Measurements from ENCODE around the gene UTF1. TPM values are rescaled to one million over a fixed set of nuclear protein-coding genes. Genes with fewer than 3 reads are reported as not detected.

Gene UTF1
- polyA plus RNA-seq (2012; ENCODE audit: missing spikeins), result not detected

GRCh38 chr10:133230044-133230361 is at the start of gene UTF1:
Gene UTF1 (plus strand): TSS chr10:133230217. CDS start chr10:133230289, 72 bp downstream.
- TF ChIP-seq POLR2A (IDR thresholded peaks at IDR 0.05; ENCODE audit: low read depth, low read length) (no peak), POLR2AphosphoS5 (IDR thresholded peaks at IDR 0.05; ENCODE audit: low read depth, low read length) (no peak), TAF1 (IDR thresholded peaks at IDR 0.05; ENCODE audit: borderline replicate concordance, low read depth, low read length) (no peak)
- no peak for DNase-seq (ENCODE audit: insufficient read length)
- FAIRE-seq, result no peak

- DNase-seq (ENCODE audit: insufficient read length) (no peak), FAIRE-seq (no peak)
- TF ChIP-seq TAF1 (IDR thresholded peaks at IDR 0.05; ENCODE audit: borderline replicate concordance, low read depth, low read length), result no peak
- no peak for TF ChIP-seq POLR2A (IDR thresholded peaks at IDR 0.05; ENCODE audit: low read depth, low read length)
- no peak for TF ChIP-seq POLR2AphosphoS5 (IDR thresholded peaks at IDR 0.05; ENCODE audit: low read depth, low read length)
Observed at GRCh38 chr10:133180965-133181639, 48.9 kb upstream of the UTF1 start.

- DNase-seq (ENCODE audit: insufficient read length), result no peak
- TF ChIP-seq POLR2AphosphoS5 (IDR thresholded peaks at IDR 0.05; ENCODE audit: low read depth, low read length), result no peak
- no peak for TF ChIP-seq POLR2A (IDR thresholded peaks at IDR 0.05; ENCODE audit: low read depth, low read length)
- no peak for TF ChIP-seq TAF1 (IDR thresholded peaks at IDR 0.05; ENCODE audit: borderline replicate concordance, low read depth, low read length)
- FAIRE-seq, result no peak
Observed at GRCh38 chr10:133182190-133182589, 47.8 kb upstream of the UTF1 start.

- no peak for DNase-seq (ENCODE audit: insufficient read length)
- TF ChIP-seq POLR2AphosphoS5 (IDR thresholded peaks at IDR 0.05; ENCODE audit: low read depth, low read length), result no peak
- TF ChIP-seq POLR2A (IDR thresholded peaks at IDR 0.05; ENCODE audit: low read depth, low read length), result no peak
- TF ChIP-seq TAF1 (IDR thresholded peaks at IDR 0.05; ENCODE audit: borderline replicate concordance, low read depth, low read length), result no peak
- no peak for FAIRE-seq
Observed at GRCh38 chr10:133182791-133183645, 47.0 kb upstream of the UTF1 start.

GRCh38 chr10:133183646-133184378 is 46.2 kb upstream of the UTF1 start:
- DNase-seq (ENCODE audit: insufficient read length) (no peak), FAIRE-seq (no peak)
- no peak for TF ChIP-seq TAF1 (IDR thresholded peaks at IDR 0.05; ENCODE audit: borderline replicate concordance, low read depth, low read length)
- no peak for TF ChIP-seq POLR2A (IDR thresholded peaks at IDR 0.05; ENCODE audit: low read depth, low read length)
- no peak for TF ChIP-seq POLR2AphosphoS5 (IDR thresholded peaks at IDR 0.05; ENCODE audit: low read depth, low read length)

GRCh38 chr10:133184591-133185244 is 45.3 kb upstream of the UTF1 start:
- TF ChIP-seq POLR2AphosphoS5 (IDR thresholded peaks at IDR 0.05; ENCODE audit: low read depth, low read length), result no peak
- no peak for TF ChIP-seq TAF1 (IDR thresholded peaks at IDR 0.05; ENCODE audit: borderline replicate concordance, low read depth, low read length)
- no peak for TF ChIP-seq POLR2A (IDR thresholded peaks at IDR 0.05; ENCODE audit: low read depth, low read length)
- FAIRE-seq, result no peak
- no peak for DNase-seq (ENCODE audit: insufficient read length)

GRCh38 chr10:133185421-133185820 is 44.6 kb upstream of the UTF1 start:
- TF ChIP-seq POLR2AphosphoS5 (IDR thresholded peaks at IDR 0.05; ENCODE audit: low read depth, low read length), result no peak
- no peak for TF ChIP-seq TAF1 (IDR thresholded peaks at IDR 0.05; ENCODE audit: borderline replicate concordance, low read depth, low read length)
- TF ChIP-seq POLR2A (IDR thresholded peaks at IDR 0.05; ENCODE audit: low read depth, low read length), result no peak
- FAIRE-seq (no peak), DNase-seq (ENCODE audit: insufficient read length) (no peak)

- DNase-seq (ENCODE audit: insufficient read length) (no peak), FAIRE-seq (no peak)
- TF ChIP-seq TAF1 (IDR thresholded peaks at IDR 0.05; ENCODE audit: borderline replicate concordance, low read depth, low read length), result no peak
- no peak for TF ChIP-seq POLR2A (IDR thresholded peaks at IDR 0.05; ENCODE audit: low read depth, low read length)
- TF ChIP-seq POLR2AphosphoS5 (IDR thresholded peaks at IDR 0.05; ENCODE audit: low read depth, low read length), result no peak
Observed at GRCh38 chr10:133185916-133186315, 44.1 kb upstream of the UTF1 start.

- no peak for TF ChIP-seq TAF1 (IDR thresholded peaks at IDR 0.05; ENCODE audit: borderline replicate concordance, low read depth, low read length)
- TF ChIP-seq POLR2A (IDR thresholded peaks at IDR 0.05; ENCODE audit: low read depth, low read length), result no peak
- no peak for TF ChIP-seq POLR2AphosphoS5 (IDR thresholded peaks at IDR 0.05; ENCODE audit: low read depth, low read length)
- FAIRE-seq (no peak), DNase-seq (ENCODE audit: insufficient read length) (no peak)
Observed at GRCh38 chr10:133186416-133187090, 43.5 kb upstream of the UTF1 start.

GRCh38 chr10:133187091-133187905 is 42.7 kb upstream of the UTF1 start:
- TF ChIP-seq TAF1 (IDR thresholded peaks at IDR 0.05; ENCODE audit: borderline replicate concordance, low read depth, low read length), result no peak
- TF ChIP-seq POLR2AphosphoS5 (IDR thresholded peaks at IDR 0.05; ENCODE audit: low read depth, low read length), result no peak
- no peak for TF ChIP-seq POLR2A (IDR thresholded peaks at IDR 0.05; ENCODE audit: low read depth, low read length)
- no peak for DNase-seq (ENCODE audit: insufficient read length)
- no peak for FAIRE-seq

Measured in GM12892 (cell line).